Nephron (organoid): ENCODE results near the gene HIPK4.
"Not testable (repeated sequence)": the region's sequence is repeated elsewhere in the genome, so short reads cannot be mapped to it uniquely, and the experiment has no call there.

Source experiments
- H3K27ac Mint-ChIP-seq, 3 experiments: 2 replicates each; pipeline ENCODE4 v1.8.0; 2020; ENCODE audit warnings: mixed read lengths in 3 of 3, mild to moderate bottlenecking in 2 of 3, moderate library complexity in 1 of 3
- H3K27me3 Mint-ChIP-seq: 2 replicates; pipeline ENCODE4 v1.8.0; 2021; ENCODE audit warnings: low read depth, mild to moderate bottlenecking, moderate library complexity, mixed read lengths
- H3K36me3 Mint-ChIP-seq: 2 replicates; pipeline ENCODE4 v1.8.0; 2020; ENCODE audit warnings: low read depth, mixed read lengths
- H3K4me1 Mint-ChIP-seq: 2 replicates; pipeline ENCODE4 v1.8.0; 2020; ENCODE audit warnings: mixed read lengths
- H3K4me3 Mint-ChIP-seq, 3 experiments: 2 replicates each; pipeline ENCODE4 v1.8.0; 2020; ENCODE audit warnings: mild to moderate bottlenecking in 3 of 3, mixed read lengths in 3 of 3, moderate library complexity in 2 of 3
- H3K9me3 Mint-ChIP-seq: 2 replicates; pipeline ENCODE4 v1.8.0; 2020; ENCODE audit warnings: mixed read lengths
- TF ChIP-seq, protein P1 (sequence below), 3 experiments: fragments of 200-600 bp; sonication (generic); IDR thresholded peaks; one replicate each; pipeline ENCODE4 v1.5.0; 2021; ENCODE audit warnings: antibody characterized with exemption in 3 of 3; ENCODE audit not compliant: unreplicated experiment in 3 of 3

HIPK4 gene

DNA sequence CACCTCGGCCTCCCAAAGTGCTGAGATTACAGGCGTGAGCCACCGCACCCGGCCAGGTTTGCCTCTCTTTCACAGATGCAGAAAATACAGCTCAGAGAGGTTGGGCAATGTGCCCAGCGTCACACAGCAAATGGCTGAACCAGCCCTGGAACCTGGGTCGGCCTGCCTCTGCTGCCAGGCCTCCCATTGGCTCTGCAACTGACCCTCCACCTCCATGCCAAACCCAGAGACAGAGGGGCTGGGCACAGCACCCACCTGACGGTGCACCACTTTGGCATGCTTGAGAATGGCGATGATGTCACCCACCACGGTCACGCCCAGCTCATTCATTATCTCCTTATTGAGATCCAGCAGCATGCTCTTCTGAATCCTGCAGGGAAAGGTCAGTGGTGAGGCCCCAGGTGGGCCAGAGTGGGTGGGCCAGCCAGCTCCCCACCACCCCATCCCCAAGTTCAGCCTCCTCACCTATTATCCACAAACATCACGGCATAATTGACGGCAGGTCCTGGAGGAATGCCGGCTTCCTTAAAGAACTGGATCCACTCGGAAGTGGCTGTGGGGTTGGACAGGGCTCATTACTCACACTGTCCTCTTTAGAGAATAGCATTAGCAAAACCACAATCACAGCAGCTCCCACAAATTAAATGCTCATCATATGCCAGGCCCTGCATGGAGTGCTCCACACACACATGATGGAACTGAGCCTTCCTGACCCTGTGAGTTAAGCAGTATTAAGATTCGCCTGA lies 54.0 kb downstream of the HIPK4 start:
- Mint-ChIP-seq H3K4me3 (no peak overlapping the region), H3K9me3 (no peaks in the 10 kb centered on the region), H3K27ac (no peak overlapping the region), H3K36me3 (peaks cover 46% of the 10 kb centered on the region), H3K27me3 (no peaks in the 10 kb centered on the region), H3K4me1 (peaks cover 9% of the 10 kb centered on the region)
- TF ChIP-seq, protein P1, sequence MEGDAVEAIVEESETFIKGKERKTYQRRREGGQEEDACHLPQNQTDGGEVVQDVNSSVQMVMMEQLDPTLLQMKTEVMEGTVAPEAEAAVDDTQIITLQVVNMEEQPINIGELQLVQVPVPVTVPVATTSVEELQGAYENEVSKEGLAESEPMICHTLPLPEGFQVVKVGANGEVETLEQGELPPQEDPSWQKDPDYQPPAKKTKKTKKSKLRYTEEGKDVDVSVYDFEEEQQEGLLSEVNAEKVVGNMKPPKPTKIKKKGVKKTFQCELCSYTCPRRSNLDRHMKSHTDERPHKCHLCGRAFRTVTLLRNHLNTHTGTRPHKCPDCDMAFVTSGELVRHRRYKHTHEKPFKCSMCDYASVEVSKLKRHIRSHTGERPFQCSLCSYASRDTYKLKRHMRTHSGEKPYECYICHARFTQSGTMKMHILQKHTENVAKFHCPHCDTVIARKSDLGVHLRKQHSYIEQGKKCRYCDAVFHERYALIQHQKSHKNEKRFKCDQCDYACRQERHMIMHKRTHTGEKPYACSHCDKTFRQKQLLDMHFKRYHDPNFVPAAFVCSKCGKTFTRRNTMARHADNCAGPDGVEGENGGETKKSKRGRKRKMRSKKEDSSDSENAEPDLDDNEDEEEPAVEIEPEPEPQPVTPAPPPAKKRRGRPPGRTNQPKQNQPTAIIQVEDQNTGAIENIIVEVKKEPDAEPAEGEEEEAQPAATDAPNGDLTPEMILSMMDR (IDR thresholded peaks at IDR 0.05; ENCODE audit: unreplicated experiment in 3 of 3), result no peak

DNA sequence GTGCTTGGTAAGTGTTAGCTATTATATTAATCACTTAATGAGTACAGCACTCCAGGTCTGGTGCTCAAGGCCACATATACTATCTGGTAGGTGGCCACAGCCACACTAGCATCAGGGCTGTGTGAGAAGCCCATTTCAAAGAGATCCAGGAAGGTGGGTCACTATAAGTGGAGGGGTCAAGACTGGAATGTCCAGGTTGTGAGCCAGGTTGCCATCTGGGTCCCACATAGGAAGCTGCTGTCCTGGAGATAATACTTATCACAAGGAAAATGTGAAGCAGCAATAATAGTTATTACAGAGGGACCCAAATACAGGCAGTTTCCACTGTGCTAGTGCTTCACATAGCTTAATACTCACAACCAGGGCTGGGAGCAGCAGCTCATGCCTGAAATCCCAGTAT lies 54.9 kb downstream of the HIPK4 start:
- H3K27ac Mint-ChIP-seq, result no peak overlapping the region
- H3K36me3 Mint-ChIP-seq, result peaks cover 49% of the 10 kb centered on the region
- H3K27me3 Mint-ChIP-seq, result no peaks in the 10 kb centered on the region
- H3K4me3 Mint-ChIP-seq, result no peak overlapping the region
- H3K9me3 Mint-ChIP-seq, result no peaks in the 10 kb centered on the region
- TF ChIP-seq, protein P1 (IDR thresholded peaks at IDR 0.05; ENCODE audit: unreplicated experiment in 3 of 3), result no peak
- H3K4me1 Mint-ChIP-seq, result peaks cover 9% of the 10 kb centered on the region

DNA sequence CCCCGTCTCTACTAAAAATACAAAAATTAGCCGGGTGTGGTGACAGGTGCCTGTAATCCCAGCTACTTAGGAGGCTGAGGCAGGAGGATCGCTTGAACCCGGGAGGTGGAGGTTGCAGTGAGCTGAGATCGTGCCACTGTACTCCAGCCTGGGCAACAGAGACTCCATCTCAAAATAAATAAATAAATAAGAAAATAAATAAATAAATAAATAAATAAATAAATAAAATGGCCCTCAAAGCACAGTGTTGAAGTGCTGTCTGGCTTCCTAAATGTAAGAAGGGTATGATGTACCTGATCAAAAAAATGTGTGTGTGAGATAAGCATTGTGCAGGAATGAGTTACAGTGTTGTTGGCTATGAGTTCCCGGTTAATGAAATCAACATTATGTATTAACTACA lies 56.9 kb downstream of the HIPK4 start:
- H3K4me3 Mint-ChIP-seq, H3K9me3 Mint-ChIP-seq: not testable (repeated sequence)

DNA sequence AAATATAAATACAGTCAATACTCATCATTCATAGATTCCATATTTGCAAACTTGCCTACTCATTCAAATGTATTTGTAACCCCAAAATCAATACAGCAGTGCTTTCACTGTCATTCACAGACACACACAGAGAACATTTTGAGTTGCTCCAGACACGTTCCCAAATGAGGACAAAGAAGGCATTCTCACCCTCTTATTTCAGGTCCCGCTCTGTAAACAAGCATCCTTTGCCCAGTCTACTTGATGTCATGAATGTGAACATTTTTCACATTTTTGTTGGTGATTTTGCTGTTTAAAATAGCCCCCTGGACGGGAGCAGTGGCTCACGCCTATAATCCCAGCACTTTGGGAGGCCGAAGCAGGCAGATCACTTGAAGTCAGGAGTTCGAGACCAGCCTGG lies 57.3 kb downstream of the HIPK4 start:
- H3K27ac Mint-ChIP-seq, result no peak overlapping the region

More for the DNA sequence above, 56.9 kb downstream of the HIPK4 start:
- H3K27ac Mint-ChIP-seq, H3K4me1 Mint-ChIP-seq, H3K27me3 Mint-ChIP-seq: not testable (repeated sequence)
- H3K36me3 Mint-ChIP-seq, result peaks cover 49% of the 10 kb centered on the region

DNA sequence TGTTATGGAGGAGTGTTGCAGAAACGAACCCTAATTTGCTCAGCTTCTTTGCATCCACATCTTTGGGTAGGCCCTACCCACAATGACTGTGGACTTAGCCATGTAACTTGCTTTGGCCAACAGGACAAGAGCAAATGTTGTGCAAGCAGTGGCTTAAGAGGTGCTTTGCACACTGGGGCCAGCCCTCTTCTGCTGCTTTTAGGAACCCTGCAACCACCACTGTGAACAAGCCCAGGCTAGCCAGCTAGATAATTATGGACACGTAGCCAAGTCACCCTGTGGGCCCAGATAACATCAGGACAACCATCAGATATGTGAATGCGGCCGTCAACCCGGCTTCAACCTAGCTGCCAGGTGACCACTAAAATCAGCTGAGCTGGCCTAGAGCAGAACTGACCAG lies 58.9 kb downstream of the HIPK4 start:
- Mint-ChIP-seq H3K27me3 (no peaks in the 10 kb centered on the region), H3K9me3 (no peaks in the 10 kb centered on the region), H3K4me3 (no peak overlapping the region)

More for the DNA sequence above, 57.3 kb downstream of the HIPK4 start:
- Mint-ChIP-seq H3K27me3 (no peaks in the 10 kb centered on the region), H3K36me3 (peaks cover 51% of the 10 kb centered on the region), H3K9me3 (no peaks in the 10 kb centered on the region), H3K4me1 (no peaks in the 10 kb centered on the region), H3K4me3 (no peak overlapping the region)
- TF ChIP-seq, protein P1 (IDR thresholded peaks at IDR 0.05; ENCODE audit: unreplicated experiment in 3 of 3), result no peak

More for the DNA sequence above, 58.9 kb downstream of the HIPK4 start:
- H3K27ac Mint-ChIP-seq, result no peak overlapping the region
- no peaks in the 10 kb centered on the region for H3K4me1 Mint-ChIP-seq
- TF ChIP-seq, protein P1 (IDR thresholded peaks at IDR 0.05; ENCODE audit: unreplicated experiment in 3 of 3), result no peak
- H3K36me3 Mint-ChIP-seq, result peaks cover 56% of the 10 kb centered on the region
